Measurements from ENCODE around the gene PPP3CA.

Gene PPP3CA

GRCh38 chr4:101331017-101331416 is 16.3 kb downstream of the PPP3CA start:
- no peak for DNase-seq (ENCODE audit: low read depth)

- no peak for DNase-seq (ENCODE audit: low read depth)
Measured at GRCh38 chr4:101329592-101329991, 17.7 kb downstream of the PPP3CA start.

- no peak for DNase-seq (ENCODE audit: low read depth)
Measured at GRCh38 chr4:101328063-101328602, 19.2 kb downstream of the PPP3CA start.

GRCh38 chr4:101326576-101326975 is 20.8 kb downstream of the PPP3CA start:
- no peak for DNase-seq (ENCODE audit: low read depth)

- no peak for DNase-seq (ENCODE audit: low read depth)
Measured at GRCh38 chr4:101322743-101323142, 24.6 kb downstream of the PPP3CA start.

- DNase-seq (ENCODE audit: low read depth), result no peak
Measured at GRCh38 chr4:101321481-101322042, 25.8 kb downstream of the PPP3CA start.

GRCh38 chr4:101315786-101316185 is 31.5 kb downstream of the PPP3CA start:
- no peak for DNase-seq (ENCODE audit: low read depth)

GRCh38 chr4:101315041-101315440 is 32.3 kb downstream of the PPP3CA start:
- no peak for DNase-seq (ENCODE audit: low read depth)

- DNase-seq (ENCODE audit: low read depth), result no peak
Measured at GRCh38 chr4:101309925-101310324, 37.4 kb downstream of the PPP3CA start.

- DNase-seq (ENCODE audit: low read depth), result no peak
Measured at GRCh38 chr4:101307899-101308298, 39.4 kb downstream of the PPP3CA start.

GRCh38 chr4:101306764-101307615 is 40.3 kb downstream of the PPP3CA start:
- no peak for DNase-seq (ENCODE audit: low read depth)

GRCh38 chr4:101306225-101306624 is 41.1 kb downstream of the PPP3CA start:
- no peak for DNase-seq (ENCODE audit: low read depth)

GRCh38 chr4:101304916-101305315 is 42.4 kb downstream of the PPP3CA start:
- DNase-seq (ENCODE audit: low read depth), result no peak

- no peak for DNase-seq (ENCODE audit: low read depth)
Measured at GRCh38 chr4:101299899-101300540, 47.3 kb downstream of the PPP3CA start.

GRCh38 chr4:101299021-101299420 is 48.3 kb downstream of the PPP3CA start:
- DNase-seq (ENCODE audit: low read depth), result no peak

- DNase-seq (ENCODE audit: low read depth), result no peak
Measured at GRCh38 chr4:101295691-101296090, 51.6 kb downstream of the PPP3CA start.

GRCh38 chr4:101294597-101294996 is 52.7 kb downstream of the PPP3CA start:
- no peak for DNase-seq (ENCODE audit: low read depth)

- DNase-seq (ENCODE audit: low read depth), result no peak
Measured at GRCh38 chr4:101292901-101293300, 54.4 kb downstream of the PPP3CA start.

- DNase-seq (ENCODE audit: low read depth), result no peak
Measured at GRCh38 chr4:101292214-101292613, 55.1 kb downstream of the PPP3CA start.

GRCh38 chr4:101291198-101291597 is 56.1 kb downstream of the PPP3CA start:
- DNase-seq (ENCODE audit: low read depth), result no peak

GRCh38 chr4:101290654-101291053 is 56.7 kb downstream of the PPP3CA start:
- no peak for DNase-seq (ENCODE audit: low read depth)

GRCh38 chr4:101289306-101289705 is 58.0 kb downstream of the PPP3CA start:
- no peak for DNase-seq (ENCODE audit: low read depth)
